IPS-NIHi7 (cell line): Measurements from ENCODE around the gene RNF111.
"Not testable (repeated sequence)": the region's sequence is repeated elsewhere in the genome, so short reads cannot be mapped to it uniquely, and the experiment has no call there.

Experiments used
- DNase-seq: peaks from one replicate; pipeline ENCODE4 v3.0.0; 2012; ENCODE audit warnings: mixed read lengths; ENCODE audit errors: extremely low spot score

Gene RNF111

GRCh38 chr15:59000251-59000650 lies 12.8 kb downstream of the RNF111 start:
- DNase-seq, result not testable (repeated sequence)

DNA sequence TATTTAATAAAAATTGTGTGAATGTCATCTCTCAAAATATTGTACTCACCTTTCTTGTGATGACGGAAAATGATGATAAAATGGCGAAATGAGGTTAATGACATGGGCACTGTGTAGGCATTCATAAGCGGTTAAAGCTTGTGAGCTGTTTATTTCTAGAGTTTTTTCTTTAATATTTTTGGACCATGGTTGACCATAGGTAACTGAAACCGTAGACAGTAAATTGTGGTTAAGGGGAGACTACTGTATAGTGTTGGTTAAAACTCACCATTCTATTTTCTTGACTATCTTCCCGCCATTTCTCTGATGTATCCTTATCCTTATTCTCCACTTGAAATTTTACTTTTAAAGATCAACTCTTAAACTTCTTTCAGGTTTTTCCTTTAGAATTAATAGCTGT lies 14.5 kb downstream of the RNF111 start:
- DNase-seq, result no peak

GRCh38 chr15:59002418-59002859 lies 15.0 kb downstream of the RNF111 start:
- DNase-seq, result no peak

DNA sequence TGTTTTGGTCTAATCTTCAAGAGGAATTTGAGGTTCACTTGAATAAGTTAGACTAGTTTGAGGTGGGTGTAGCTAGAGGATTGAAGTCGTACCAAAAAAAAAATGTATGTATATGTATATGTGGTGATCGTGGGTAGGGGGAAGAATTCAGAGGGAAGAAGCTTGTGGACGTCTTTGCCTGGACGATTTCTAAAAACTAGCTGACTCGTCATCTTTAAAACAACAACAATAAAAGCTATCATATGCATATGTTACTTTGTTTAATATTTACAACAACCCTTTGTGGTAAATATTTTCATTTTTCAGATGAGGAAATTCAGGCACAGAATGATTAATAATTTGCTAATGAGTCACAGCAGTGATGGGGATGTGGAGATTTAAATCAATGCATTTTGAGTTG lies 18.1 kb downstream of the RNF111 start:
- no peak for DNase-seq

DNA sequence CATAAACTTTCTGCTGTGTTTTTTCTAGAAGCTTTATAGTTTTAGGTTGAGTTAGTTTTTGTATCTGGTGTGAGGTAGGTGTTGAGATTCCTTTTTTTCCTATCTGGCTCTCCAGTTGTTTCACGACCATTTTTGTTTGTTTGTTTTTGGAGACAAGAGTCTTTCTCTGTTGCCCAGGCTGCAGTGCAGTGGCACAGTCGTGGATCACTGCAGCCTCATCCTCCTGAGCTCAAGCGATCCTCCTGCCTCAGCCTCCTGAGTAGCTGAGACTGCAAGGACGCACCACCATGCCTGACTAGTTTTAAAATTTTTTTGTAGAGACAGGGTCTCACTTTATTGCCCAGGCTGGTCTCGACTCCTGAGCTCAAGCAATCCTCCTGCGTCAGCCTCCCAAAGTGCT lies 20.6 kb downstream of the RNF111 start:
- no peak for DNase-seq

GRCh38 chr15:59011262-59011952 lies 23.9 kb downstream of the RNF111 start:
- DNase-seq, result no peak

DNA sequence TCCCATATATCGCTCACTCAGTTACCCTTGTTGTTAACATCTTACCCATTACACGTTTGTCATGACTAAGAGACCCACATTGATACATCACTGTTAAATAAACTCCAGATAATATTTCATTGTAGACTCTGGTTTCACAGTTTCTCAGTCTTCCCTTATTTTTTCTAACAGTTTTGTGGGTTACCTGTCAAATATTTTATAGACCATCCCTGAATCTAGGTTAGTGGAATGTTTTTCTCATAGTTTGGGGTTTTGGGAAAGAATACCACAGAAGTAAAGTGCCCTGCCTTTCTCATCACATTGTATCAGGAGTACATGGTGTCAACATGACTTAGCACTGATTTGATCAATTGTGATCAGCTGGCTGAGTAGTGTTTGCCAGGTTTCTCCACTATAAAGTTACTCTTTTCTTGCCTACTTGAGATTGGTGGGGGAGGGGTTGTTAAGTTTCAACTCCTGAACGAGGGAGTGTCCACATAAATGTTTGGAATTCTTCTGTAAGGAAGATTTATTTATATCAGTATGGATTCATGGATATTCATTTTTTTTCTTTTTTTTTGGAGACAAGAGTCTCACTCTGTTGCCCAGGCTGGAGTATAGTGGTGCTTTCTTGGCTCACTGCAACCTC lies 25.9 kb downstream of the RNF111 start:
- DNase-seq, result no peak

DNA sequence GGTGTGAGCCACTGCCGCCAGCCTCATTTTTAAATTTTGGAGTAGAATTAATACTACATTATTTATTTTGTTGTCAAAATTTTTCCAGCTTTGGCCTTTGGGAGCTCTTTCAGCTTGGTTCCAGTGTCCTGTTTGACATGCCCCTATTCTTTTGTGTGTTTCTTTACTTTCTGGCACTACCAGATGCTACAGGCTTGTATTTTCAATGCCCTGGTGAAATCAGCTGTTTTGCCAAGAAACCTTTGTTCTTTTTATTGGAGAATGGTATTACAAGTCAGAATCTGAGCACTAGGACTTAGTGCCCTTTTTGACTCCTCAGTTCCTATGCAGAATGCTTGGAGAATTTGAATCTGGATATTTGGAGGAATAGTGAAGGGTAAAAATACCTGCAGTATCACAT lies 26.6 kb downstream of the RNF111 start:
- no peak for DNase-seq

- no peak for DNase-seq
These were observed 30.0 kb downstream of the RNF111 start for GRCh38 chr15:59017449-59017848.

- no peak for DNase-seq
These were observed 31.4 kb downstream of the RNF111 start for GRCh38 chr15:59018833-59019232.

DNA sequence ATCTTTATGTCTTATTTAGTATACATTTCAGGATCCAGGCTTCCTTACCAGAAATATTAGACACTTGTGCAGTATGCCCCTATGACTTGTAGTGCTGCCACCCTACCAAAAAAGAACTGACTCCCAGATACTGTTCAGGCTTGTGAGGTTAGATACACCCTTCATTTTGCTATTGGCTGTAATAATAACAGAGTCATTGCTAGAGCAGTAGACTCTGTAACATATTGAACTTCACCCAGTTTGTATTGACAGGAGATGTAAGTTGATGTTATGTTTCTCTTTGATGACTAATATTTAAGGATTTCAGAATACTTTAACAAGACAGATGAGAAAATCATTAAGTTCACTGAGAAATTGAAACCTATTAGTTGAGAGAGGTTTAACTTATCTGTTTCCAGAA lies 32.9 kb downstream of the RNF111 start:
- DNase-seq, result no peak

DNA sequence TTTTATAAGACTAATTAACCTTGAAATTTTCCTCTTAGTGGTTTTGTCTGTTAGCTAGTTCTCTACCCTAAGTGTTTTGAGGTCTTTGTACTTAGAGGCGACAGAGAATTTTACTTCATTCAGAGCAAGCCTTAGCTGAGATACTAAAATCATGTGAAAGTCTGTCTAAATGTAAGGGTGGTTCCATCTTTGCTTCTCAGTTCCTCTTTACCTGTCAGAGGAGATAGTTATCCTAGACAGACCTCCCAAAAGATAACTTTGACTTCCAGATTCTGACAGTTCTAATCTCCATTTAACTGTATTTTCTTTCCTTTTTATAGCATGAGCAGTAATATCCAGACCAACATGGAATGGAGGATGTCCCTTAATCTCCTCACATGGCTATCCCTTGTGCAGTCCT lies 34.7 kb downstream of the RNF111 start:
- no peak for DNase-seq

GRCh38 chr15:59026207-59026606 lies 38.7 kb downstream of the RNF111 start:
- DNase-seq, result no peak

- no peak for DNase-seq
These were observed 41.0 kb downstream of the RNF111 start for GRCh38 chr15:59028387-59028955.

DNA sequence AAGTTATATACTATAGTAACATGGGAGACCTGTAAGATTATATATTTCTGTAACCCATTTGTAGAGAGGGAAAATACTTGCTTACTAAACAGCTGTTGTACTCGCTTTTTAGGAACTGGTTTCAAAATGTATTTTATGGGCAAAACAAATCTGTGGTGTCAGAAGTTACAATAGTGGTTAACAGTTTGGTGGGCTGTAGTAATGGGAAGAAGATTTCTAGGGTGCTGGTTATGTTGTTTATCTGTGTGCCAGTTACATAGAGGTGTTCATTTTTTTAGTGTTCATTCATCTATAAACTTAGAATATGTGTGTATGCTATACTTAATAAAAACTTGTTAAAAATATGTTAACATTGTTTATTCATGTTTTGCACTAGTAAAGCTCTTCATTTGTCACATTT lies 42.1 kb downstream of the RNF111 start:
- DNase-seq, result no peak

DNA sequence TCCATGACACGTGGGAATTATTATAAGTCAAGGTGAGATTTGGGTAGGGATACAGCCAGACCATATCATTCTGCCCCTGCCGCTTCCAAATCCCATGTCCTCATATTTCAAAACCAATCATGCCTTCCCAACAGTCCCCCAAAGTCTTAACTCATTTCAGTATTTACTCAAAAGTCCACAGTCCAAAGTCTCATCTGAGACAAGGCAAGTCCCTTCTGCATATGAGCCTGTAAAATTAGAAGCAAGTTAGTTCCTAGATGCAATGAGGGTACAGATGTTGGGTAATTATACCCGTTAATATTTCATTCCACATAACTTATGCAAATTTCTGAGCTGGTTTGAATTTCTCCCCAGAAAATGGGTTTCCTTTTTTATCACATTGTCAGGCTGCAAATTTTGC lies 47.7 kb downstream of the RNF111 start:
- DNase-seq, result no peak

DNA sequence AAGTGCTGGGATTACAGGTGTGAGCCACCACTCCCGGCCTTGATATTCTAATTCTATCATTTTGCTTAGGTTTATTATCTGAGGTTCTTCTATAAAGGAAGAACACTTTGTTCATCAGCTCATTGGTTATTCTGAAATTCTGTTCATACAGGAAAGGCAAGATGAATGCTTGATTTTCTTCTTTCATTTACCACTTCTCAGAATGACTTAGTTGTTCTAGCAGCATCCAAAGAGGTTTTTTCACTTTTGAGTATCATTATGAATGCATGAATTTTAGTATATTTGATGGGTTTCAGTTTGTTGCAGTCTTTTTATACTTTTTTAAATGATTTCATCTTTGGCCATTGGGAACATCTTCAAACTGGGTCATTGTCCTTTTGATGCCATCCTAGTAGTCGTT lies 51.8 kb downstream of the RNF111 start:
- no peak for DNase-seq

DNA sequence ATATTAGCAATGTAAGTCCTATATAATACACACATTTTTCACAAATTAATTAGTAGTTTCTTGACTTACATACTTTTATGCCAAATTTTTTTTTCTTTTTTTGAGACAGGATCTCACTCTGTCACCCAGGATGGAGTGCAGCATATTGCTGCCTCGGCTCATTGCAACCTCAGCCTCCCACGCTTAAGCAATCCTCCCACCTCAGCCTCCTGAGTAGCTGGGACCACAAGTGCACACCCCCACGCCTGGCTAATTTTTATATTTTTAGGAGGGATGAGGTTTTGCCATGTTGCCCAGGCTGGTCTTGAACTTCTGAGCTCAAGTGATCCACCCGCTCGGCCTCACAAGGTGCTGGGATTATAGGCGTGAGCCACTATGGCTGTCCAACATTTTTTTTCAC lies 54.6 kb downstream of the RNF111 start:
- DNase-seq, result no peak

DNA sequence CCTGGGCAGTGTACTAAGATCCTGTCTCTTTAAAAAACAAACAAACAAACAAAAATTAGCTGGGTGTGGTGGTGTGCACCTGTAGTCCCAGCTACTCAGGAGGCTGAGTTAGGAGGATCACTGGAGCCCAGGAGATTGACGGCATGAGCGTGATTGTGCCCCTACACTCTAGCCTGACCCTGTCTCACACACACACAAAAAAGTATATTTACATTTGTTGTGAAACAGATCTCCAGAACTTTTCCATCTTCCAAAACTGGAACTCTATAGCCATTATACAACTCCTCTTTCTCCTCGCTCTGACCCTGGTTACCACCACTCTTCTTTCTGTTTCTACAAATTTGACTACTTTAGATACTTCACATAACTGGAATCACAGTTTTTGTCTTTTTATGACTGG lies 61.4 kb downstream of the RNF111 start:
- no peak for DNase-seq

DNA sequence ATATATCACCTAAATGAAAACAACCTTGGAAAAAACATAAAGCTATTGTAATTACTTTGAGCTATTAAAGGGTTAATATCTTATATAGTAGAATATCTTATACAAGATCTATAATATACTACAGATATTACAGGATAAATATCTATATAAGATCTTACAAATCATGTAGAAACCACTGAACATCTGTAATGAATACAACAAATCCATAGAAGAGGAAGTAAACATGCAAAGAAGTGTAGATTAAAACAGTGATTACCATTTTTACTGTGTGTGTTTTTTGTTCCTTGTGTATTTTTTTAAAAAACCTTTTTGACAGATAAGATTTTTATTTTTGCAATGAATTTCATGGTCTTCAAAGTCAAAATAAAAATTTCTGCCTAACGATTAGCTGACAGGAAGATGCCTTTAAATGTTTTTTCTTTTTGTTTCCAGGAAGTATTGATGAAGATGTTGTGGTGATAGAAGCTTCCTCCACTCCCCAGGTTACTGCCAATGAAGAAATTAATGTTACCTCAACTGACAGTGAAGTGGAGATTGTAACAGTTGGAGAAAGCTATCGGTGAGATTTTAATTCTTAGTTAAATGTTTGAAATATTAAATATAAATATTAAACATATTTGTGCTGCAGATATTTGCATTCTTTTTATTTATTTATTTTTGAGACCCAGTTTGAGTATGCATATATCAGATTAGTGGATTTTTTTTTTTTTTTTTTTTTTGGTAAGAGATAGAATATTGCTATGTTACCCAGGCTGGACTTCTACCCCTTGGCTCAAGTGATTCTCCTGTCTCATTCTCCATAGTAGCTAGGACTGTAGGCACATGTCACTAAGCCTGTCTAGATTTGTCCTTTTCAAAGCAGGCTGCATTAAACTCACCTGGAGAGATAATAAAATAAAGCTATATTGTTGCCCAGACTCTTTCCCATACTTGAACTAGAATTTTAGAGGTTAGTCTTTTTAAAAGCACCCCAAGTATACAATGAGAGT lies 64.7 kb downstream of the RNF111 start:
- no peak for DNase-seq

DNA sequence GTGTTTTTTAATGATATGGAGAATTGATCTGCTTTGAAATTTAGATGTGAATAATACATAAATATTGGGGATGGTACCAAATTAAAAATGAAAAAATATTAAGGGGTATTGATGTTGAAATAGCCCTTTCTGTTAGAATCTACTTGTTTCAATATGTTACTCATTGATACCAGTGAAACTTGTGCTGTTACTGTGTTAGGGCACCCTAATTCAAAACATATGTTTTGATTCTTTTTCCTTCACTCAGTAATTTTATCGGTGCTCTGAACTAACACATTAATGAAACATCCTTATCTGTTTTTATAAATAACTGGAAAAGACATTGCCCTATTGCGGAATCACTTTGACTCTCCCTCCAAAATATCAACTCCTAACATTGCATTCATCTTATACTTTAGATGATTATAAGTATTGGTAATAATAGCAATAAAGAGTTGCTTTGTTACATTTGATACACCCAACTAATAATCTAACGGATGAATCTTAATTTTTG lies 65.5 kb downstream of the RNF111 start:
- DNase-seq, result no peak

- no peak for DNase-seq
These were observed 66.0 kb downstream of the RNF111 start for GRCh38 chr15:59053482-59053881.
